CD4-positive, alpha-beta T cell (primary cell): ENCODE data around the gene THRB. TPM values are rescaled to one million over a fixed set of nuclear protein-coding genes. Genes with fewer than 3 reads are reported as not detected.

Experiments
- ATAC-seq: fragments of 200-7000 bp; cut with Tn5 transposase; one replicate; pipeline ENCODE4 v1.10.0; 2022; ENCODE audit warnings: mild to moderate bottlenecking; ENCODE audit not compliant: poor library complexity
- CTCF ChIA-PET: fragments of 350-600 bp; sonication (Branson Sonifier 250); formaldehyde crosslinking; loops from one replicate; lab custom pipeline; 2021; ENCODE audit warnings: antibody characterized with exemption, inconsistent platforms; lab: Charles Lee
- POLR2A ChIA-PET: fragments of 350-600 bp; sonication (Branson Sonifier 250); formaldehyde crosslinking; loops from one replicate; lab custom pipeline; 2021; ENCODE audit warnings: antibody characterized with exemption, inconsistent platforms; lab: Charles Lee
- DNase-seq, 14 experiments: peaks; one replicate each; pipeline ENCODE4 v3.0.0-alpha.2; 2013 to 2020; ENCODE audit warnings: mixed read lengths in 2 of 14
- H3K27ac ChIP-seq, 2 donors: one replicate each; pipeline versions ENCODE4 v1.5.1 to v1.7.0; 2013; ENCODE audit warnings: low read length in 2 of 2, low read depth in 1 of 2, mild to moderate bottlenecking in 1 of 2
- H3K27me3 ChIP-seq, 2 experiments: 1 replicate in 1 of 2; 2 replicates in 1 of 2; pipeline versions ENCODE4 v1.6.1 to v1.7.0; 2013; ENCODE audit warnings: low read length in 2 of 2, control low read depth in 1 of 2, mild to moderate bottlenecking in 1 of 2, moderate library complexity in 1 of 2; ENCODE audit not compliant: insufficient read depth in 2 of 2, control insufficient read depth in 1 of 2
- H3K36me3 ChIP-seq: one replicate; pipeline ENCODE4 v1.6.1; 2013; ENCODE audit warnings: low read length, control low read depth; ENCODE audit not compliant: insufficient read depth
- H3K4me1 ChIP-seq: one replicate; pipeline ENCODE4 v1.6.1; 2013; ENCODE audit warnings: low read length, control low read depth; ENCODE audit not compliant: insufficient read depth
- H3K4me3 ChIP-seq: one replicate; pipeline ENCODE4 v1.5.1; 2013; ENCODE audit warnings: mild to moderate bottlenecking, low read length, moderate library complexity
- H3K9me3 ChIP-seq, 2 experiments: 1 replicate in 1 of 2; 2 replicates in 1 of 2; pipeline versions ENCODE4 v1.6.1 to v1.7.0; 2013; ENCODE audit warnings: low read length in 2 of 2, mild to moderate bottlenecking in 2 of 2, control low read depth in 1 of 2, moderate library complexity in 1 of 2; ENCODE audit not compliant: control insufficient read depth in 1 of 2, insufficient read depth in 1 of 2
- H3K27ac Mint-ChIP-seq: one replicate; pipeline ENCODE4 v1.8.0; 2020; ENCODE audit warnings: mixed read lengths
- H3K27me3 Mint-ChIP-seq: one replicate; pipeline ENCODE4 v1.8.0; 2021; ENCODE audit warnings: mixed read lengths
- H3K36me3 Mint-ChIP-seq: one replicate; pipeline ENCODE4 v1.8.0; 2021; ENCODE audit warnings: low read depth, mixed read lengths
- H3K4me1 Mint-ChIP-seq: one replicate; pipeline ENCODE4 v1.8.0; 2021; ENCODE audit warnings: low read depth, mixed read lengths
- H3K4me3 Mint-ChIP-seq: one replicate; pipeline ENCODE4 v1.8.0; 2020; ENCODE audit warnings: mild to moderate bottlenecking, mixed read lengths
- H3K9me3 Mint-ChIP-seq: one replicate; pipeline ENCODE4 v1.8.0; 2020; ENCODE audit warnings: mixed read lengths
- intact Hi-C, 2 experiments: fragments of 100-400 bp; cut with DNase I in 1 of 2; cut with micrococcal nuclease in 1 of 2; formaldehyde crosslinking; loops; one replicate each; pipeline versions ENCODE4 v1.15.1 to v1.9.0; 2023 to 2025; cut with DNase I, micrococcal nuclease
- total RNA-seq, 174 experiments: library from RNA in 2 of 174; stranded (reverse) in 2 of 174; gene quantifications; one replicate each; pipeline ENCODE4 v1.2.3 and lab custom pipeline; 2021 to 2026
- TF ChIP-seq, protein P1 (sequence below): fragments of 200-600 bp; IDR thresholded peaks from one replicate; pipeline ENCODE4 v1.8.0; 2022; ENCODE audit warnings: antibody characterized with exemption, mild to moderate bottlenecking

The THRB gene
- total RNA-seq, 2 experiments from 2014 or later, result not detected

GRCh38 chr3:24185738-24186384, 308.8 kb downstream of the THRB start:
- DNase-seq, result peak in 4 of 14 experiments; percentile 2 to 41 (median 22)
- Mint-ChIP-seq H3K27ac (no peak overlapping the region), H3K36me3 (no peaks in the 10 kb centered on the region), H3K9me3 (no peaks in the 10 kb centered on the region), H3K4me3 (no peak overlapping the region), H3K27me3 (peaks cover 13% of the 10 kb centered on the region), H3K4me1 (no peaks in the 10 kb centered on the region)
- Histone ChIP-seq H3K4me3 (no peak overlapping the region), H3K36me3 (no peaks in the 10 kb centered on the region), H3K9me3 (no peaks in the 10 kb centered on the region), H3K27ac (no peak overlapping the region), H3K4me1 (no peaks in the 10 kb centered on the region), H3K27me3 (no peaks in the 10 kb centered on the region)
- ATAC-seq, result no peak
- intact Hi-C loops, result no loop called here
- TF ChIP-seq, protein P1, sequence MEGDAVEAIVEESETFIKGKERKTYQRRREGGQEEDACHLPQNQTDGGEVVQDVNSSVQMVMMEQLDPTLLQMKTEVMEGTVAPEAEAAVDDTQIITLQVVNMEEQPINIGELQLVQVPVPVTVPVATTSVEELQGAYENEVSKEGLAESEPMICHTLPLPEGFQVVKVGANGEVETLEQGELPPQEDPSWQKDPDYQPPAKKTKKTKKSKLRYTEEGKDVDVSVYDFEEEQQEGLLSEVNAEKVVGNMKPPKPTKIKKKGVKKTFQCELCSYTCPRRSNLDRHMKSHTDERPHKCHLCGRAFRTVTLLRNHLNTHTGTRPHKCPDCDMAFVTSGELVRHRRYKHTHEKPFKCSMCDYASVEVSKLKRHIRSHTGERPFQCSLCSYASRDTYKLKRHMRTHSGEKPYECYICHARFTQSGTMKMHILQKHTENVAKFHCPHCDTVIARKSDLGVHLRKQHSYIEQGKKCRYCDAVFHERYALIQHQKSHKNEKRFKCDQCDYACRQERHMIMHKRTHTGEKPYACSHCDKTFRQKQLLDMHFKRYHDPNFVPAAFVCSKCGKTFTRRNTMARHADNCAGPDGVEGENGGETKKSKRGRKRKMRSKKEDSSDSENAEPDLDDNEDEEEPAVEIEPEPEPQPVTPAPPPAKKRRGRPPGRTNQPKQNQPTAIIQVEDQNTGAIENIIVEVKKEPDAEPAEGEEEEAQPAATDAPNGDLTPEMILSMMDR, result peak; percentile 47
- ChIA-PET CTCF (no interaction called here), POLR2A (no interaction called here)

DNA sequence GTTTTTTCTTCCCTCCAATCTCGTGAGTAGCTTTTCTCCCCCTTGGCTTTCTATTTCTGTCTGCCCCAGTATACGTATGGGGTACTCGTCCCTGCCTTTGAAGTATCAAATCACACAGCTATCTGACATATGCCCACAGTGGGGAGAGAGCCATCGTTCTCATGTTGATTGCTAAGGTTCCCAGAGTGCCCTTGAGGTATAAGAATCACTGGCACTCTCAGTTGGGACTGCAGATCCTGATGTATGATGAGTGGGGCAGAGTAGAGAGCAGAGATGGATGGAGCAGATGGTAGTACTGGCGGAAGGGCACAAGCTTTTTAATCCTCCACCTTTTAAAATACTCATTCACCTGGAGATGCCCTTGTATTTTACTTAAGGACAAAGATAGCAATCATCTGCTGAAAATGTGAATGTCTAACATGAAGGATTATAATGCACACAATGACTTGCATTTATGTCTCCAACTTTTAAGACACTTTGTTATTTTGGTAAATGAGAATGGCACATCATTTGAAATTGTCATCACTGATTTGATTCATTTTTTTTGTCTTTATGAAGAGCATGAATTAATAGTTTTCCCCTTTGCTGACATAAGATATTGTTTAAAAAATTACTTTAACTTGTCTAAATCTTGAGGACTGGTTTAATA, 310.0 kb downstream of the THRB start:
- H3K9me3 ChIP-seq, result no peaks in the 10 kb centered on the region
- no peak overlapping the region for H3K4me3 ChIP-seq
- no peaks in the 10 kb centered on the region for H3K4me1 ChIP-seq
- peaks cover 8% of the 10 kb centered on the region for H3K27me3 Mint-ChIP-seq
- H3K36me3 ChIP-seq, result no peaks in the 10 kb centered on the region
- intact Hi-C loops, result no loop called here
- ATAC-seq (no peak), DNase-seq (no peak)
- H3K27me3 ChIP-seq, result no peaks in the 10 kb centered on the region
- no peak overlapping the region for H3K4me3 Mint-ChIP-seq
- no peak overlapping the region for H3K27ac ChIP-seq
- ChIA-PET POLR2A (no interaction called here), CTCF (no interaction called here)
- H3K36me3 Mint-ChIP-seq, result no peaks in the 10 kb centered on the region
- TF ChIP-seq, protein P1, result no peak
- no peaks in the 10 kb centered on the region for H3K4me1 Mint-ChIP-seq
- no peak overlapping the region for H3K27ac Mint-ChIP-seq
- H3K9me3 Mint-ChIP-seq, result no peaks in the 10 kb centered on the region

DNA sequence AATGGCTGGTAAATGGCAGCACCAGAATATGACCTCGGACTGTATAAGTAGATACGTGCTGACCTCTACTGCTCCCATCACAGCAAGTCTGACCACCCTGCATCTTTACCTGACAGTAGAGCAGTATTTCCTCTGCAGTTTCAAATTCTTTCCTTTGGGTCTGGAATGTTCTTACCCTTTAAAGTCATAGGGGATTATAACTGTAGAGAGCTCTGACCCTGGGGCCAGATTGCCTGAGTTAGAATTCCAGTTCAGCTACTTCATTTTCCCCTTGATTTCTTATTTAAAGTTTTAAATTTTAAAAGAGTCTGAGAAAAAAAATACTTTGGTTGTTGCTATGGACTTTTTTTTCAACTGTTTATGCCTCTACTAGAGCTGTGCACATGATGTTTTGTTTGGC, 311.9 kb downstream of the THRB start:
- Mint-ChIP-seq H3K9me3 (no peaks in the 10 kb centered on the region), H3K4me1 (no peaks in the 10 kb centered on the region), H3K27me3 (peaks cover 4% of the 10 kb centered on the region), H3K36me3 (no peaks in the 10 kb centered on the region), H3K4me3 (no peak overlapping the region), H3K27ac (no peak overlapping the region)
- CTCF ChIA-PET, result no interaction called here
- Histone ChIP-seq H3K27ac (no peak overlapping the region), H3K27me3 (no peaks in the 10 kb centered on the region), H3K9me3 (no peaks in the 10 kb centered on the region), H3K36me3 (no peaks in the 10 kb centered on the region), H3K4me1 (no peaks in the 10 kb centered on the region), H3K4me3 (no peak overlapping the region)
- ATAC-seq (no peak), DNase-seq (no peak)
- TF ChIP-seq, protein P1, result no peak
- intact Hi-C loops, result no loop called here
- POLR2A ChIA-PET, result no interaction called here
